ENCODE data around the gene CAPN11. TPM values are rescaled to one million over a fixed set of nuclear protein-coding genes. Genes with fewer than 3 reads are reported as not detected.

The CAPN11 gene
- total and polyA plus RNA-seq, 2 experiments from 2014 or later, result 1.1 to 1.7 TPM

DNA sequence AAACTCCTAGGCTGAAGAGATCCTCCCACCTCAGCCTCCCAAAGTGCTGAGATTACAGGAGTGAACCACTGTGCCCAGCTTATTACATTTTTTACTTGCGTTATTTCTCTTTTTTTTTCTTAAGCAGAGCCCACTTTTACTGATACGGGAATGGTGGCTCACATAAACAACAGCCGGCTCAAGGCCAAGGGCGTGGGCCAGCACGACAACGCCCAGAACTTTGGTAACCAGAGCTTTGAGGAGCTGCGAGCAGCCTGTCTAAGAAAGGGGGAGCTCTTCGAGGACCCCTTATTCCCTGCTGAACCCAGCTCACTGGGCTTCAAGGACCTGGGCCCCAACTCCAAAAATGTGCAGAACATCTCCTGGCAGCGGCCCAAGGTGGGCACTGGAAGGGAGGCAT lies 10.5 kb downstream of the CAPN11 start:
- no peaks in the 10 kb centered on the region for H3K79me2 ChIP-seq (replicated peaks; ENCODE audit: insufficient read depth)
- no peaks in the 10 kb centered on the region for H3K36me3 ChIP-seq (ENCODE audit: insufficient read depth)
- H3F3A ChIP-seq (replicated peaks; ENCODE audit: low read depth), result no peaks in the 10 kb centered on the region
- no peak overlapping the region for H3K27ac Mint-ChIP-seq
- H3K9me2 ChIP-seq (ENCODE audit: insufficient read depth), result no peaks in the 10 kb centered on the region
- no peaks in the 10 kb centered on the region for H3K9me3 Mint-ChIP-seq
- no peak for ATAC-seq
- H3K4me3 ChIP-seq, result no peak overlapping the region
- H3K4me2 ChIP-seq, result no peak overlapping the region
- no peak overlapping the region for H2AFZ ChIP-seq
- no peak for TF ChIP-seq ETS1 (IDR thresholded peaks at IDR 0.05)
- H3K27me3 ChIP-seq (ENCODE audit: insufficient read depth), result no peaks in the 10 kb centered on the region
- no peaks in the 10 kb centered on the region for H3K36me3 Mint-ChIP-seq (ENCODE audit: low read depth)
- DNase-seq (ENCODE audit: low spot score), result no peak
- H3K27me3 Mint-ChIP-seq (ENCODE audit: insufficient read depth, low read depth, poor library complexity), result peaks cover 17% of the 10 kb centered on the region
- no peak overlapping the region for H3K27ac ChIP-seq (ENCODE audit: low read depth)
- H3K4me3 Mint-ChIP-seq, result no peak overlapping the region
- H3K4me1 ChIP-seq (ENCODE audit: insufficient read depth), result peaks cover 18% of the 10 kb centered on the region
- H3K4me1 Mint-ChIP-seq, result peaks cover 34% of the 10 kb centered on the region
- no peaks in the 10 kb centered on the region for H4K20me1 ChIP-seq (replicated peaks; ENCODE audit: insufficient read depth)

DNA sequence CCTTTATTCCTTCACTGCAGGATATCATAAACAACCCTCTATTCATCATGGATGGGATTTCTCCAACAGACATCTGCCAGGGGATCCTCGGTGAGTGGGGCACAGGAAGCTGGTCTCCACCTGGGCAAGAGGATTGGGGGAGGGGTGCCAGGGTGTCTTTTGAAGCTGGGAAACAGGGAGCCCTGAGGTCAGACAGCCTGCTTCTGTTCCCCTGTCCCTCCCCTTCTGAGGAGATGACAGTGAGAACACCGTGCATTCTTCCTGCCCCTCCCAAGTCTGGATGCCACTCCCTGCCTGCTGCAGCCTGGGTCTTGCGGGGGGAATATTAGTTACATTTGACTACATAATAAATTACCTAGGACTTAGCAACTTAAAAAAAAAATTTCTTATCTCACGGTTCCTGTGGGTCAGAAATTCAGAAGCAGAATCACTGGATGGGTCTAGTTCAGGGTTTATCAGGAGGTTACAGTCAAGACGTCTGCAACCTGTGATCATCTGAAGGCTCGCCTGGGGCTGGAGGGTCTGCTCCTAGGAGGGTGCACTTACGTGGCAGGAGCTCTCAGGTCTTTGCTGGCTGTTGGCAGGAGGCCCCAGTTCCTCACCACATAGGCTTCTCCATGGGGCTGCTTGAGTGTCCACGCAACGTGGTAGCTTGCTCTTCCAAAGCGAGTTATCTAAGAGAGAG lies 11.4 kb downstream of the CAPN11 start:
- H3K27ac ChIP-seq (ENCODE audit: low read depth), result no peak overlapping the region
- no peak overlapping the region for H3K4me3 ChIP-seq
- TF ChIP-seq REST (IDR thresholded peaks at IDR 0.05; ENCODE audit: unreplicated experiment) (no peak), CTCF (conservative IDR thresholded peaks at IDR 0.05; ENCODE audit: low read depth in 2 of 2) (no peak), JUNB (IDR thresholded peaks at IDR 0.05; ENCODE audit: unreplicated experiment) (no peak), ZNF331 (CRISPR knock-in tag; IDR thresholded peaks at IDR 0.05; ENCODE audit: low read depth) (no peak), CREB1 (CRISPR knock-in tag; IDR thresholded peaks at IDR 0.05; ENCODE audit: low read depth) (no peak), ZNF114 (CRISPR knock-in tag; IDR thresholded peaks at IDR 0.05) (no peak), EZH2 (IDR thresholded peaks at IDR 0.05; ENCODE audit: low read depth, unreplicated experiment) (no peak)
- no peaks in the 10 kb centered on the region for H3K9me3 Mint-ChIP-seq
- no peak overlapping the region for H3K4me2 ChIP-seq
- no peaks in the 10 kb centered on the region for H3K36me3 ChIP-seq (ENCODE audit: insufficient read depth)
- peaks cover 14% of the 10 kb centered on the region for H3K4me1 ChIP-seq (ENCODE audit: insufficient read depth)
- no peaks in the 10 kb centered on the region for H4K20me1 ChIP-seq (replicated peaks; ENCODE audit: insufficient read depth)
- H3K27me3 ChIP-seq (ENCODE audit: insufficient read depth), result no peaks in the 10 kb centered on the region
- H2AFZ ChIP-seq, result no peak overlapping the region
- ATAC-seq (no peak), DNase-seq (ENCODE audit: low spot score) (no peak)
- no peaks in the 10 kb centered on the region for H3K79me2 ChIP-seq (replicated peaks; ENCODE audit: insufficient read depth)
- no peak overlapping the region for H3K27ac Mint-ChIP-seq
- peaks cover 28% of the 10 kb centered on the region for H3K4me1 Mint-ChIP-seq
- H3K9me2 ChIP-seq (ENCODE audit: insufficient read depth), result no peaks in the 10 kb centered on the region
- H3K36me3 Mint-ChIP-seq (ENCODE audit: low read depth), result no peaks in the 10 kb centered on the region
- no peaks in the 10 kb centered on the region for H3F3A ChIP-seq (replicated peaks; ENCODE audit: low read depth)
- no peak overlapping the region for H3K4me3 Mint-ChIP-seq
- peaks cover 17% of the 10 kb centered on the region for H3K27me3 Mint-ChIP-seq (ENCODE audit: insufficient read depth, low read depth, poor library complexity)

Data from GM23338 (cell line).